OCI-LY3 (cell line): Measurements from ENCODE around the gene CACNA2D2.

Experiments
- H2AFZ ChIP-seq: fragments of 200-600, 300-600 bp; shearing (Covaris generic); 2 replicates; pipeline ENCODE4 v1.6.0; 2014; ENCODE audit warnings: antibody characterized with exemption, low read depth, low read length
- H3K27ac ChIP-seq: fragments of 200-600, 300-600 bp; sonication (generic); 2 replicates; pipeline ENCODE4 v1.5.1; 2014; ENCODE audit warnings: mild to moderate bottlenecking, low read length, moderate library complexity, mixed read lengths
- H3K27me3 ChIP-seq: fragments of 200-600, 300-600 bp; sonication (generic); 2 replicates; pipeline ENCODE4 v1.6.1; 2014; ENCODE audit warnings: low read depth, low read length, mixed read lengths
- H3K36me3 ChIP-seq: fragments of 200-600, 300-600 bp; sonication (generic); replicated peaks from 2 replicates; pipeline ENCODE3; 2014; ENCODE audit warnings: low read depth, low read length, mixed read lengths
- H3K4me1 ChIP-seq: fragments of 300-600, 200-600 bp; sonication (generic); 2 replicates; pipeline ENCODE4 v1.6.1; 2014; ENCODE audit warnings: low read length, mixed read lengths
- H3K4me2 ChIP-seq: fragments of 200-600, 300-600 bp; sonication (generic); 2 replicates; pipeline ENCODE4 v1.6.1; 2014; ENCODE audit warnings: low read length, mixed read lengths
- H3K4me3 ChIP-seq: fragments of 300-600, 200-600 bp; sonication (generic); 2 replicates; pipeline ENCODE4 v1.5.1; 2014; ENCODE audit warnings: antibody characterized with exemption, mild to moderate bottlenecking, low read length, moderate library complexity
- H3K79me2 ChIP-seq: fragments of 300-600, 200-600 bp; shearing (Covaris generic); 2 replicates; pipeline ENCODE4 v1.6.1; 2014; ENCODE audit warnings: mild to moderate bottlenecking, low read length, mixed read lengths
- H3K9ac ChIP-seq: fragments of 300-600, 200-600 bp; shearing (Covaris generic); 2 replicates; pipeline ENCODE4 v1.6.0; 2014; ENCODE audit warnings: mild to moderate bottlenecking, low read length, moderate library complexity
- H3K9me3 ChIP-seq: fragments of 200-600, 300-600 bp; shearing (Covaris generic); 2 replicates; pipeline ENCODE4 v1.6.1; 2014; ENCODE audit warnings: low read length, mixed read lengths; ENCODE audit not compliant: insufficient read depth
- H4K20me1 ChIP-seq: fragments of 200-600, 300-600 bp; sonication (generic); 2 replicates; pipeline ENCODE4 v1.6.1; 2016; ENCODE audit warnings: low read length, mixed read lengths; ENCODE audit not compliant: insufficient read depth
- EZH2phosphoT487 ChIP-seq: fragments of 200-600 bp; shearing (Covaris generic); IDR thresholded peaks from 2 replicates; pipeline ENCODE4 v1.6.1; 2018; ENCODE audit warnings: antibody characterized with exemption, mixed run types, low read depth
- TF ChIP-seq, protein P1 (sequence below): fragments of 200-600, 300-600 bp; sonication (generic); IDR thresholded peaks from 2 replicates; pipeline ENCODE4 v1.5.1; 2014; ENCODE audit warnings: antibody characterized with exemption, low read length, low read depth

The CACNA2D2 gene

GRCh38 chr3:50542177-50543034 lies 39.0 kb upstream of the CACNA2D2 start:
- Histone ChIP-seq H4K20me1 (no peaks in the 10 kb centered on the region), H3K36me3 (no peaks in the 10 kb centered on the region), H2AFZ (no peak overlapping the region), H3K27ac (no peak overlapping the region), H3K4me1 (no peaks in the 10 kb centered on the region), H3K4me3 (no peak overlapping the region), H3K4me2 (no peak overlapping the region), H3K79me2 (no peaks in the 10 kb centered on the region), H3K9me3 (no peaks in the 10 kb centered on the region), H3K27me3 (peaks cover 39% of the 10 kb centered on the region), H3K9ac (no peak overlapping the region)
- TF ChIP-seq, protein P1, sequence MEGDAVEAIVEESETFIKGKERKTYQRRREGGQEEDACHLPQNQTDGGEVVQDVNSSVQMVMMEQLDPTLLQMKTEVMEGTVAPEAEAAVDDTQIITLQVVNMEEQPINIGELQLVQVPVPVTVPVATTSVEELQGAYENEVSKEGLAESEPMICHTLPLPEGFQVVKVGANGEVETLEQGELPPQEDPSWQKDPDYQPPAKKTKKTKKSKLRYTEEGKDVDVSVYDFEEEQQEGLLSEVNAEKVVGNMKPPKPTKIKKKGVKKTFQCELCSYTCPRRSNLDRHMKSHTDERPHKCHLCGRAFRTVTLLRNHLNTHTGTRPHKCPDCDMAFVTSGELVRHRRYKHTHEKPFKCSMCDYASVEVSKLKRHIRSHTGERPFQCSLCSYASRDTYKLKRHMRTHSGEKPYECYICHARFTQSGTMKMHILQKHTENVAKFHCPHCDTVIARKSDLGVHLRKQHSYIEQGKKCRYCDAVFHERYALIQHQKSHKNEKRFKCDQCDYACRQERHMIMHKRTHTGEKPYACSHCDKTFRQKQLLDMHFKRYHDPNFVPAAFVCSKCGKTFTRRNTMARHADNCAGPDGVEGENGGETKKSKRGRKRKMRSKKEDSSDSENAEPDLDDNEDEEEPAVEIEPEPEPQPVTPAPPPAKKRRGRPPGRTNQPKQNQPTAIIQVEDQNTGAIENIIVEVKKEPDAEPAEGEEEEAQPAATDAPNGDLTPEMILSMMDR = peak; percentile 97
- TF ChIP-seq EZH2phosphoT487 = no peak

DNA sequence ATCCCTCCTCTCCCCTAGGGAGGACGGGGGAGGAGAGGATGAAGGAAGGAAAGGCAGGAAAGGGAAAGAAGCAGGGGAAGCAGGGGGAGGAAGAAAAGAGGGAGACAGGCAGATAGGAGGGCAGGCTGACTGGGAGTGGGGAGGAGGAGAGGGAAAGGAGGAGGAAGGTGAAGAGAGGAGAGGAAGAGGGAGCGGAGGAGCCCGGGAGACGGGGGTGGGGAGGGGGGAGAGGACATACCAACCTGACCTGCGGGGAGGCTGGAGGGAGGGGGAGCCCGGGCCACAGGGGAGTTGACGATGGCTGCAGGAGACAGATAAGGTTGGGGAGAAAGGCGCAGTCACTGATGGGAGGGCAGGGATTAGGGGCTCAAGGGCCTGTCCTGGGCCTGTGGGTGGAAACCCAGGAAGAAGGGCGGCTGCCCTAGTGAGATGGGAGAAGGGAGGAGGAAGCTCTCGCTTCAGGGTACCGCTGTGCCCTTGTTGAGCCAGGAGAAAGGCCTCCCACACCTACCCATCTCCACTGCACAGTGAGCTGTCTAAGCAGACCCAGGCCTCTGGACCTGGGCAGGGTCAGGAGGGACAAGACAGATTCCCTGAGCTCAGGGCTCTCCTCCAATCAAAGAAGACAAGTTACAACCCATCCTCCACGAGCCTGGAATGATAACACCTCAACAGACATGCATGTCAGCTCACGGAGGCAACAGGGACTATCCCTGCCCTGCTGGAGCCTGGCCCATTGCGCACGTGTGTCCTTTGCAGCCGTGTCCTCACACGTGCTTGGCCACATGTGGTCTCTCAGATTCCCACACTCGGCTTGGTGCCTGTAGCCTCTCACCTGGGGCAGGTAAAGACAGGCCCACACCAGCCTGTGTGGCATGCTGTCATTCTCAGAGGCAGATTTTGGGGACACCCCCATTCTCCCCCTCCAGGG lies 36.2 kb upstream of the CACNA2D2 start:
- H4K20me1 ChIP-seq = no peaks in the 10 kb centered on the region
- no peak overlapping the region for H3K4me2 ChIP-seq
- TF ChIP-seq, protein P1 = no peak
- no peak for TF ChIP-seq EZH2phosphoT487
- H2AFZ ChIP-seq = no peak overlapping the region
- H3K79me2 ChIP-seq = no peaks in the 10 kb centered on the region
- H3K27ac ChIP-seq = no peak overlapping the region
- H3K4me1 ChIP-seq = no peaks in the 10 kb centered on the region
- H3K9me3 ChIP-seq = no peaks in the 10 kb centered on the region
- H3K9ac ChIP-seq = no peak overlapping the region
- no peak overlapping the region for H3K4me3 ChIP-seq
- peaks cover 60% of the 10 kb centered on the region for H3K27me3 ChIP-seq
- no peaks in the 10 kb centered on the region for H3K36me3 ChIP-seq

DNA sequence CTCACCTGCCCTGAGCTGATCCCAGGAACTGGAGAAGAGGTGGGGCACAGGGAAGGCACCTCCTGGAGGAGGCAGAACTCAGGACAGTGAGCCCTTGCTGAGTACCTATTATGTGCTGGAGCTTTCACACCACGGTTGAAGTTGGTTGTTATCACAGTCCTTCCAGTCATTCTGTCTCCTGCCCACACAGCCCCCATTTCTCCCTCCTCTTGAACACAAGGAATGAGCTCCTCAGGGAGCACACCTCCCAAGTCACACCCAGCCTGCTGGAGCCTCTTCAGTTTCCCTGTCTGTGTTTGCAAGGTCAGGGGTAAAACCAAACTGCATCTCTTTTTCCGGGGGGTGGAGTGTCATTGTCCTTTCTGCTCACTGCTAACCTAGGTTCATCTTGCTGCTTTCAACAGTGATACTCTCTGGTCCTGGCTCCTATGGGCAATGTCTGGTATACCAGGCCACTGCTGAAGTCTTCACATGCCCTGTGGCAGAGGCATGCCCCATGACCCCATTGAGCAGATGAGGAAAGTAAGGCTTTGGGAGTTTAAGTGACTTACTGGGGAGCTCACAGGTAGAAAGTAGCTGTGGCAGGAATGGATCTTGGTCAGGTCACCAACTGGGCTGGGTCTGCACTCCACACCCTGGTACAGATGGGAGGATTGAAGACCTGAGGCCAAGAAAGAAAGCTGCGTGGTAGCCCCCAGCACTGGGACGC lies 34.1 kb upstream of the CACNA2D2 start:
- Histone ChIP-seq H3K36me3 (no peaks in the 10 kb centered on the region), H3K4me3 (no peak overlapping the region), H3K4me1 (no peaks in the 10 kb centered on the region), H4K20me1 (no peaks in the 10 kb centered on the region), H3K79me2 (no peaks in the 10 kb centered on the region), H3K9ac (no peak overlapping the region), H3K9me3 (no peaks in the 10 kb centered on the region), H3K27ac (no peak overlapping the region), H2AFZ (no peak overlapping the region), H3K27me3 (peaks cover 72% of the 10 kb centered on the region), H3K4me2 (no peak overlapping the region)
- TF ChIP-seq, protein P1 = no peak
- no peak for TF ChIP-seq EZH2phosphoT487
